22Rv1 (cell line): ENCODE results near the gene POR.
A peak's percentile ranks its signal among the peaks of the same experiment; 100 is the strongest.
"Not testable (repeated sequence)": the region's sequence is repeated elsewhere in the genome, so short reads cannot be mapped to it uniquely, and the experiment has no call there.

Source experiments
- H3K27ac ChIP-seq: fragments of 450-650 bp; 2 replicates; pipeline ENCODE4 v1.5.1; 2017
- CTCF ChIP-seq: fragments of 450-650 bp; IDR thresholded peaks from 2 replicates; pipeline ENCODE4 v1.5.1; 2017; ENCODE audit warnings: mild to moderate bottlenecking
- ZFX ChIP-seq: fragments of 450-650 bp; IDR thresholded peaks from 2 replicates; pipeline ENCODE4 v1.6.1; 2017; ENCODE audit warnings: antibody characterized with exemption, borderline replicate concordance

POR gene

GRCh38 chr7:75870557-75871161 is 44.3 kb upstream of the POR start:
- no peak overlapping the region for H3K27ac ChIP-seq
- TF ChIP-seq CTCF (no peak), ZFX (no peak)

- H3K27ac ChIP-seq: no peak overlapping the region
These were observed 42.7 kb upstream of the POR start for GRCh38 chr7:75872073-75872782.

DNA sequence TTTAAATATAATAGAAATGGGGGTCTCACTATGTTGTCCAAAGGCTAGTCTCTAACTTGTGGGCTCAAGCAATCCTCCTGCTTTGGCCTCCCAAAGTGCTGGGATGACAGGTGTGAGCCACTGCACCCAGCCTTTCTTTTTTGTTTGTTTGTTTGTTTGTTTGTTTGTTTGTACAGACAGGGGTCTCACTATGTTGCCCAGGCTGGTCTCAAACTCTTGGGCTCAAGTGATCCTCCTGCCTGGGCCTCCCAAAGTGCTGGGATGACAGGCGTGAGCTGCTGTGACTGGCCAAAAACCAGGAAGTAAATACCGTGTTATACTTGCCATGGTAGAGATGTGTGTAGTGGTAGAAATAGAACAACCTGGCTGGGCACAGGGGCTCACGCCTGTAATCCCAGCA is 40.8 kb upstream of the POR start:
- H3K27ac ChIP-seq: not testable (repeated sequence)

More at GRCh38 chr7:75872073-75872782, 42.7 kb upstream of the POR start:
- TF ChIP-seq CTCF (no peak), ZFX (no peak)

GRCh38 chr7:75875113-75876080 is 39.6 kb upstream of the POR start:
- H3K27ac ChIP-seq: no peak overlapping the region
- TF ChIP-seq CTCF (no peak), ZFX (no peak)

DNA sequence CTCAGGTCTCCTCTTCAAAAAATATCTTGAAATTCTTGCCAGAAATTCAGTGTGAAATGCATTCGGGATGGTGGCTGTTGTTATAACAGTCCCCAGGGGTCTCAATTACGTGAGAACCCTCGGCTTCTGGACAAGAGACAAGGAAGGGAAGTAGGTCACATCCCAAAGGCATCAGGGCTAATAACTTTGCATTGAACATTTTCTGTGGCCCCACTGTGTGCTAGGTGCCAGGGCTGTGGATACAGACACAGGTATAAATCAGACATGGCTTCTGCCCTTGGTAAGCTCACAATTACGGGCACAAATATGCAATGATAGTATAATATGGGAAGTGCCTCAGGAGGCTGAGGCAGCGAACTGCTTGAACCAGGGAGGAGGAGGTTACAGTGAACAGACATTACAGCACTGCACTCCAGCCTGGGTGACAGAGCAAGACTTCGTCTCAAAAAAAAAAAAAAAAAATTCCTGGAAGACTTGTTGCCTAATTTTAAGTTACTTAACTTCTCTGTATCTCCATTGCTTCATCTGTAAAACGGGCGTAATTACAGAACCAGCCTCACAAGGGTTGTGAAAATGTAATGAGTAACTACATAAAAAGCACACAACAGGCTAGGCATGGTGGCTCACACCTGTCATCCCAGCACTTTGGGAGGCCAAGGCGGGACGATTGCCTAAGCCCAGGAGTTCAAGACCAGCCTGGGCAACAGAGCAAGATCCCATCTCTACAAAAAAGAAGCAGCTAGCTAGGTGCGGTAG is 38.7 kb upstream of the POR start:
- H3K27ac ChIP-seq: no peak overlapping the region

DNA sequence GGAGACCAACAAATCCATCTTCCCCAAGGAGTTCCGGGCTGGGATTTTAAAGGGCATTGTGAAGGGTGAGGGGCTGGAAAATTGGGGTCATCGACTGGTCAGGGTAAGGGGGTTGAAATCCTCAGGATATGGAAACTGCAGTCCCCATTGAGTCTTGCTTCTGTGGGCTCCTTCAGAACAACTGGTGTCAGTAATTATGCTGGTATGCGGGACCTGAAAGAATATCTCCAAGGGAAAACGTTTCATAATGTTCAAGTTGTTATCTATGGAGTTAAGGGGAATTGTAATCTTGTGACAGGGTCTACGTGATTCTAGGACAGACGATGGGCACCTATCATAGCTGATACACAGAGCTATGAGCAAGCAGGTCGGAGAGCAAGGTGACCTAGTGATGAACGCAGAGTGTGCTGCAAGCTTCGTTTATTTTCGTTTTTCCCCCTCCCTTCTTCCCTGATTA is 36.6 kb upstream of the POR start:
- TF ChIP-seq ZFX: no peak
- TF ChIP-seq CTCF: no peak
- H3K27ac ChIP-seq: peak overlapping the region; percentile 82

More for the DNA sequence above, 38.7 kb upstream of the POR start:
- TF ChIP-seq ZFX (no peak), CTCF (no peak)
